MM.1S (cell line): ENCODE results near the gene GJA5.

Experiments
- EZH2 ChIP-seq: fragments of 300-600 bp; sonication (generic); optimal IDR thresholded peaks from 2 replicates; pipeline ENCODE3; 2017; ENCODE audit warnings: low read depth, mild to moderate bottlenecking, antibody characterized with exemption, low read length, mixed read lengths
- TF ChIP-seq, protein P1 (sequence below): fragments of 300-600 bp; sonication (generic); IDR thresholded peaks from 2 replicates; pipeline ENCODE4 v1.5.1; 2016; ENCODE audit warnings: antibody characterized with exemption, low read length, mixed read lengths

DNA sequence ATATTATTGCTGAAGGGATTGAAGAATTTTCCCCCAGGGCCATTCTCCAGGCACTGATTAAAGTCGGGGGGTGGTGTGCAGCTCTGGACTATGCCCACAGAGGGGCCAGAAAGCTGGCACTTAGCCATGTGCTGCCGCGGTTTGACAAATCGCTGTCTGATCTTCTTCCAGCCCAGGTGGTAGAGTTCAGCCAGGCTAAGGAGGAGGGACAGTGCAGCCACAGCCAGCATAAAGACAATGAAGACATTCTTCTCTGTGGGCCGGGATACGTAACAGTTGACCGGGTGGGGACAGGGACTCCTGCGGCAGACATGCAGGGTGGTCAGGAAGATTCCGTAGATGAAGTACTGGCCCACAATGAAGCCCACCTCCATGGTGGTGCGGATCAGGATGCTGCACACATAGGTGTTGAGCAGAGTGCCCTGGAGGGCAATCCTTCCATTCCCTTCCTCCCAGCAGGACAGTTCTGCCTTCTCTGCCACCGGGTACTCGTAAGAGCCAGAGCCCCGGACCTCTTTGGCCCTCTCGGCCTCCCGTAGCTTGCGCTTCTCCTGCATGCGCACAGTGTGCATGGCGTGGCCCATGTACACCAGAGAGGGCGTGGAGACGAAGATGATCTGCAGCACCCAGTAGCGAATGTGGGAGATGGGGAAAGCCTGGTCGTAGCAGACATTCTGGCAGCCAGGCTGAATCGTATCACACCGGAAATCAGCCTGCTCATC is 1.9 kb downstream of the GJA5 start:
- TF ChIP-seq, protein P1, sequence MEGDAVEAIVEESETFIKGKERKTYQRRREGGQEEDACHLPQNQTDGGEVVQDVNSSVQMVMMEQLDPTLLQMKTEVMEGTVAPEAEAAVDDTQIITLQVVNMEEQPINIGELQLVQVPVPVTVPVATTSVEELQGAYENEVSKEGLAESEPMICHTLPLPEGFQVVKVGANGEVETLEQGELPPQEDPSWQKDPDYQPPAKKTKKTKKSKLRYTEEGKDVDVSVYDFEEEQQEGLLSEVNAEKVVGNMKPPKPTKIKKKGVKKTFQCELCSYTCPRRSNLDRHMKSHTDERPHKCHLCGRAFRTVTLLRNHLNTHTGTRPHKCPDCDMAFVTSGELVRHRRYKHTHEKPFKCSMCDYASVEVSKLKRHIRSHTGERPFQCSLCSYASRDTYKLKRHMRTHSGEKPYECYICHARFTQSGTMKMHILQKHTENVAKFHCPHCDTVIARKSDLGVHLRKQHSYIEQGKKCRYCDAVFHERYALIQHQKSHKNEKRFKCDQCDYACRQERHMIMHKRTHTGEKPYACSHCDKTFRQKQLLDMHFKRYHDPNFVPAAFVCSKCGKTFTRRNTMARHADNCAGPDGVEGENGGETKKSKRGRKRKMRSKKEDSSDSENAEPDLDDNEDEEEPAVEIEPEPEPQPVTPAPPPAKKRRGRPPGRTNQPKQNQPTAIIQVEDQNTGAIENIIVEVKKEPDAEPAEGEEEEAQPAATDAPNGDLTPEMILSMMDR = no peak
- no peak for TF ChIP-seq EZH2
